ENCODE results near the gene HIPK2.

HIPK2 gene

DNA sequence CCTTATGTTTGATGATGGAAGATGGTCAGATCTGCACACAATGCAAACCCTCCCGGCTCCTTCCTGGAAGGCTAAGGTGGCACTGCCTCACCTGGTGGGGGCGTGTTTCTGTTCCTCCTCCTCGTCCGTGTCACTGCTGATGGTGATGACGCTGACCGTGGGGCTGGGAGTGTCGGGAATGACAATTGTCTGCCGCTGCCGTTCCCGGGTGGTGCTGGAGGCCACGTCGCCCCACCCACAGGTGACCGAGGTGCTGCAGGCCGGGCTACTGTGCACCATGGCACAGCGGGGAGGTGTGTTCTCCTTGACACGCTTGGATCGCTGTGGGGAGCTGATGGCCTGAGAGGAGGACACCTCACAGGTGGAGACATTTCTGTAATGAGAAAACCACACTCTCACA is 181.2 kb downstream of the HIPK2 start:
- no peak for DNase-seq

DNA sequence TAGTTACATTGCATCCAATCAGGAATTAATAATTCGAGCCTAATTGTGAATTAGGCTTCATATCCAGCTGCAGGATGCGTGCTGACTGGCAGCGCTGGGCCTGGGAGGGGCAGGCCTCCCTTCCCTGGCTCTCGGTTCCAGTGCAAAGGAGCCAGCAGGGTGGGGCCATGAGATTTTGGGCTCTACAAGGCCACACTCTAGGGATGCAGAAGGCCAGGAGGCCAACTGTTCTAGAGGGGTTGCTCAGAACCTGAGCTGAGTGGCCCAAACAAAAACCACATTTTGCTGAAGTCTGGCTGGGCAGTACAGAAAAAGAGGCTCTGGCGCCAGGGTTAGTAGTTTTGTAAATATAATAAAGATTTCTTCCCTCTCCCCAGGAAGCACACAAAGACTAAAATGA is 182.0 kb downstream of the HIPK2 start:
- DNase-seq: no peak

DNA sequence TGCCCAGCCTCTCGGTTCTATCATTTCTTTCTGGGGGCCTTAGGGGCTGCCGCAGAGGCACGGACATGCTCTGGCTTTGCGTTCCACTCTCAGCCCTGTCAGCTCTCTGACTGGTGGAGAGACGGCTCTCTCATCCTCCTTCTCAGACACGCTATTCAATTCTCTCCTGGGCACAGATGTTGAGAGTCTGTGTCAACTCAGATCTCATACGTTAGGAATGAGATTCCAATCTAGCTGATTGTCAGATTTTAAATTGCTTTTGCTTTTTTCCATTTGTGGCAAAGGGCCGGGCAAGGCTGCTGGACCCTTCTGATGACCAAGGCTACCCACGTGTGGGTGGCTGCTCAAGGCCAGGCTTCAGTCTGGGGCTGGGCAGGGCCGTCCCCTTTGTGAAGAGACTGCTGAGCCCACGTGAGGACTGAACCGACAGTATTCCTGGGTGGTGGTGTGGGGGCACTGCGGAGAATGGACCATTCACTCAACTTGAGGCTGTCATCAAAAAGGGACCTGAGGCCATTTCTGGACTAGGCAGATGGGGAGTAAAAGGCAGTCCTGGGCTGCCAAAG is 182.8 kb downstream of the HIPK2 start:
- DNase-seq: no peak

DNA sequence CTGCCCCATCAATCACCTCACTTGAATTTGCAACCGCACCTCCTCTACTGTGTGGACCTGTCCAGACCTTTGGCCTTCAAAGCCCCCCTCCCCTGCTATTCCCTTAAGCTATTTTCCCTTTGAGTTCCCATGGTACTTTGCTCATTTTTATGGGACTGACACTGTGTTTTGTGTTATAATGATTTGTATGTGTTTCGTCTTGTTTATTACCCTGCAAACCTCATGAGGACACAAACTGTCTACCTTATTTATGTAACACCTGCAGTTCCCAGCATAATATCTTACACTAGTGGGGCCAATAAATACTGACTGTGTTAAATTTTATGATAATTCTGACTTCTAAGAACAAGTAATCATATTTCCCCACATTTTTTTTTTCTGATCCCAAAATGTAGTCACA is 183.7 kb downstream of the HIPK2 start:
- no peak for DNase-seq

DNA sequence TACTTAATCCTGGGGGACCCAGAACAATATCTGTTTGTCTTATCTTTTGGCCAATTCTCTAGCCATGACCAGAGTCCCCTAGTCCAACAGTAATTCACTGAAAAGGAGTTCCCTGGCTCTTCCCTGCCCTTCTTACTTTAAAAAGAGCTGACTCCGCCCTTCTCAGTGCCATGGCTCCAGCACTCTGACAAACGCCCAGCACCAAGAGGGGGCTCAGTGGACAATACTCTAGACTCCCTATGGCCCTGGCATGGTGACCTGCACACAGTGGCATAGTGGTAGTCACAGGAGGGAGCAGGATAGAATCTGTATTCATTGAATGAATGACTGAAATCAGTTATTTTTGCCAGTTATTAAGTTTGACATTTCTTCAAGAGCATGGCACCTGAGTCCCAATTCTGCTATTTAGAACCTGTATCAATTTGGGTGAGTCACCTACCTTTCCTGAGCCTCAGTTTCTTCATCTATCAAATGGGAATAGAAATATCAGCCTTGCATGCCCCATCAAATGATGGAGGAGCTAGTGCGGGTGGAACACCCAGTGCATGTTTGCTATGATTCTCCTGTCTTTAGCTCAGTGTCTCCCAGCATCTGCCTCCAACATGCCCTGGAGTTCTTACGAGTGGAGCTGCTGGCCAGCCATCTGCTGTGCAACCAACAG is 184.9 kb downstream of the HIPK2 start:
- no peak for DNase-seq

DNA sequence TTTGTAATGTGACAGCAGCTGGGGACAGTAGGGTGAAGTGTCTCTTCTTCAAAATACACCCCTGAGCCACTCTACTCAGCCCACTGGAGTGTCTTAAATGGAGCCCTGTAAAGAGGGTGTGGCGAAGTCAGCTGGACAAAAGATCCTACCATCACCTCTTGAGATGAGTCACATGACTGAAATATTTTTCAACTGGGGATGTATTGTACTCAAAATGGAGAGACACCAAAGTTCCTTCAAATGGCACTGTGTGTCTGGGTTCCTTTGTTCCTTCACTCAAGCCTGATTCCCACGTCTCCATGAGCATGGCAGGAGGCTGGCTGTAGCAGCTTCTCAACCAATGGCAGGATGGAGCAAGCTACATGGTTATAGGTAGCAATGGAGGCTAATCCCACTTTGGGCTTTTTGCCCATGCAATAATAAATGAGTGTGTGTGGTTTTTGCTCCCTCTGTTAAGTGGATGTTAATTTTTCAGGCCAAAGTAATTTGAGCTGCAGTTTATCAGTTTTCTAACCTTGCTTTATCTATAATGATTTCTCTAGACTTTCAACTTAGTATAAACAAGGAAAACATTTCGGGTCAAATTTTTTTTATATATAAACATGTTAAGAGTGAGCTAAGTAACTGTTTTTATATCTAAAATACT is 186.1 kb downstream of the HIPK2 start:
- no peak for DNase-seq

DNA sequence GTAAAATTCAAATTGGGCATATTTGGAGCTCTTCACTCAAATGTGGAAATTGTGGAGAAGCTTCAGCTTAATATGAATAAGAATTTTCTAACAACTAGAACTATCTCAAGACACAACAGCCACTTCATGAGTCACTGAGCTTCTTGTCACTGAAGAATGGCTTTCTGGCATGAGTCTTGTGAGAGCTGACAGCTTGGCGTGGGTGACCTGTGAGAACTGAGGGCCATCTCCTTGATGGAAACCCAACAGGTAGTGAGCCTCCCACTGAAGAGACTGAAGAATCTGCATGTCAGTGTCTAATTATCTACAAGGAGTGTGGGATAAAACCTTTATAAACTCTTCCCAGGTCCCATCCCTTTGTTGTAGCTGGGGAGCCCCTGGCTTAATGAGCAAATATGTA is 188.3 kb downstream of the HIPK2 start:
- peak in 9 of 56 donors; percentile 11 to 55 (median 27) for DNase-seq

DNA sequence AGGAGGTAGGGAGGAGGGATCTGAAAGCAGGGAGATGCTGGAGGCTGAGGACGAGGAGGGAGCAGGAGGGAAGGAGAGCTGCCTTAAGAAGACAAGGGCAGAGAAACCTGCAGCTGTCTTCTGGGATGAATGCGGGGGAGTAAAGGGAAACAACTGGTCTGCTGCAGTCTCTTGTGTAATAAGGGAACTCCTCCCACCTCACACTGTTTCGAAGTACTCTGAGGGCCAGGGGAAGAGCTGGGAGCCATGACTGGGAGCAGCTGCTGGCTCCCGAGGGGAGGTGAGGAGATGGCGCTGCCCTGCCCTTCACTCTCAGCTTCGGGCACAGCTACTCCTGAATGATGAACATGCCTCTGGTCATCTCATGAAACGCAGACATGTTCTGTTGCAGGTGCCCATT is 189.2 kb downstream of the HIPK2 start:
- peak in 2 of 56 donors; percentile 14 to 20 for DNase-seq

DNA sequence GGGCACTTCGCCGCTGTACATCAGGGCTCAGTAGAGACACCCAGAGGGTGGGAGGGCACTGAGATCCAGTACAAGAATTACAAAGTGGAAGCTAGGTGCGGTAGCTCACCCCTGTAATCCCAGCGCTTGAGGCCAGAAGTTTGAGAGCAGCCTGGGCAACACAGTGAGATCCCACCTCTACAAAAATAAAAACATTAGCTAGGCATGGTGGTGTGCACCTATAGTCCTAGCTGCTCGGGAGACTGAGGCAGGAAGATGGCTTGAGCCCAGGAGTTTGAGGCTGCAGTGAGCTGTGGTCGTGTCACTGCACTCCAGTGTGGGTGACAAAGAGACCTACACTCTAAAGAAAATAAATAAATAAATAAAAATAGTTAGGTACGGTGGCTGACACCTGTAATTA is 190.3 kb downstream of the HIPK2 start:
- no peak for DNase-seq

DNA sequence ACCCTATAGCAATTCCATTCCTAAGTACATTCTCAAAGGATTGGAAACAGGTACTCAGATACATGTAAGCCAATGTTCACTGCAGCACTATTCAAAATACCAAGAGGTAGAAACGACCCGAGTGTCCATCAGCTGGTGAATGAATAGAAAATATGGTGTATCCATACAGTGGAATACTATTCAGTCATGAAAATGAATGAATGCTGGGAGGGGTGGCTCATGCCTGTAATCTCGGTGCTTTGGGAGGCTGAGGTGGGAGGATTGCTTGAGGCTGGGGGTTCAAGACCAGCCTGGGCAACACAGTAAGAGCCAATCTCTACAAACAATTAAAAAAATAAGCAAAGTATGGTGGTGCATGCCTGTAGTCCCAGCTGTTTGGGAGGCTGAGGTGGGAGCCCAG is 191.5 kb downstream of the HIPK2 start:
- no peak for DNase-seq

DNA sequence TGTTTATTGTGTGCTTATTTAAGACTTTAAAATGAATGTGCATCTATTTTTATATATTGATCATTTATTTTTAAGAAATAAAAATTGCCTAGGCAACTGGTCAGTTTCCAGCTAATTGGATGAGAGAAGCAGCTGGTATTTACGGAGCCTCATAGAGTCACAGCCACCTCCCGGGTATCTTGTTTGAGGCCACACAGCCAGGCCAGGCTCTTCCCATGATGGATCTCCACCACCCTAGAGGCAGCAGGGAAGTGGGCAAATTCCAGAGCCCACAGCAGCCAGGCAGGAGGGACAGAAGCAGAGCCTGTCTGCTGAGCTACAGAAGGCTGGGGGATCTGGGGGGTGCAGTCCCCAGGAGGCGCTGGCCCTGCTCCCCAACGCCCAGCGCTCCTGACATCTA is 192.8 kb downstream of the HIPK2 start:
- DNase-seq: no peak

DNA sequence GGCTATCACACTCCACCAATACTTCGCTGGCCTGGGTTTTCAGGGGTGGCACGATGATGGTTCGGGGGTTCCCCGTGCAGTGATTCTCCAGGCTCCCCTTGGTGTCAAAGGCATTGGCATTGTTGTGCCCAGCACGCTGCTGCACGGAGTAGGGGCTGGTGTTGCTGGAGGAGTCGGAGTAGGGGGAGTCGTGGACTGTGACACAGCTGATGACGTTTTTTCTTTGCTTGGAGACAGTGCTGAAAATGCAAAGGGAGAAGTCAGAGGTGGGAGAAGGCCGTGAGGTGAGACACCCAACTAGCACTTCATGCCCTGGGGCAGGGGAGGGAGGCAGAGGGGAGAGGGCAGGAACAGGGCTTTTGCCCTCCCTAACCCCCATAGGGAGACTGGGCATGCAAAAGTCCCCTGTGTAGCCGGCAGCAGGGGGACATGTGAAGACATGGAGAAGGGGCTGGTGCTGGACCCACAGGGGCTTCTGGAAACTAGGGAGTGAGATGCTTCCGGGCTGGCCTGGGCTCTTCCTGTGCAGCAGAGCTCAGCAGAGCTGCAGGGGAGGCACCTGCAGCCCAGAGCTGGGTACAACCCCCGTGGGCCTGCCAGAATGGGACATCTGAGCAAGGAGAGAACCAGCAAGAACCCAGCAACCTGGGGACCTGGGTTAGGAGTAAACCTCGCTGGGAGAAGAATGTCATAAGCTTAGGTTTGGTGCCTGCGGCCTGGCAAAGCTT is 193.8 kb downstream of the HIPK2 start:
- no peak for DNase-seq

DNA sequence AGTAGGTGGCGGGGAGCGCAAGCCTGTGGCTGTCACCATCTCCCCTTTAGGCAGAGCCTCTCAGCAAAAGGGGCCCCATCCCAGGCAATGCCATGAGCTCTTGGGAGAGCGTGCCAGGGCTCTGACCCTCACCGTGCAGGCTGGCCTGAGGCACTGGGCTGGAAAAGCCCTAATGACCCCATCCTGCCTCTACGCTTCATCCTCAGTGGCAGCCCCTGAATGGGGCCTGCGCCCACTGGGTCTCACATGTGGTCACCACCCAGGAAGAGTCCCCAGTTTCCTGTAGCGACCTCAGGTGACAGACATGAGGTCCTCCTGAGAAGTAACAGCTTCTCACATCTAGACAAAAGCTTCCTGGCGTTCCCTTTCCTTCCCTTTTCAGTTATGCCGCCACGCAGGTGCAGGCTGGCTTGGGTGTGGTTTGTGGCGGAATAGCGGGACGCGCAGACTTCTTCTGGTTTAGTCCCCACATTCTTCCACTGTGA is 195.1 kb downstream of the HIPK2 start:
- DNase-seq: no peak

DNA sequence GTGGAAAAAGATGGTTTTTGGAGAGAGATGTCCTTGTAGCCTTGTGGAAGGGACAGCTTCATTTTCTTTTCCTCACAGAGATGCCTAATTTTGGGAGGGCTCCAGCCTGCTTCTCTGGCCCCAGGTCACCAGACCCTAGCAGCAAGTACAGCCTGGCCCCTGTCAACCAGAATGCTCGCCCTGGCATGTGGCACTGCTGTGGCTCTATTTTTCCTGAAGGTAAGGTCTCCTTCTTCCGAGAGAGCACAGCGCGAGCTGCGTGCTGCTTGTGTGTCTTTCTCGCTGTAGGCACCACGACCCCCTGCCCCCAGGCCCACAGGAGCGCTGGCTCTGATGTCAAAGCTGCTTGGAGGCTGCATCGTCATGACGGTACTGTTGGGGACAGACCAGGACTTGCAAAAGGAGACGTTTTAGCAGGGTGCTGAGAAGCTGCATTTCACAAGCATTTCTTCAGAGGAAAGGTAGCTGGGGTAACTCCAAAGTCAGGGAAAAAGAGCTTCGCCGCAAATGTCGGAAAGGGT is 195.6 kb downstream of the HIPK2 start:
- DNase-seq: no peak

DNA sequence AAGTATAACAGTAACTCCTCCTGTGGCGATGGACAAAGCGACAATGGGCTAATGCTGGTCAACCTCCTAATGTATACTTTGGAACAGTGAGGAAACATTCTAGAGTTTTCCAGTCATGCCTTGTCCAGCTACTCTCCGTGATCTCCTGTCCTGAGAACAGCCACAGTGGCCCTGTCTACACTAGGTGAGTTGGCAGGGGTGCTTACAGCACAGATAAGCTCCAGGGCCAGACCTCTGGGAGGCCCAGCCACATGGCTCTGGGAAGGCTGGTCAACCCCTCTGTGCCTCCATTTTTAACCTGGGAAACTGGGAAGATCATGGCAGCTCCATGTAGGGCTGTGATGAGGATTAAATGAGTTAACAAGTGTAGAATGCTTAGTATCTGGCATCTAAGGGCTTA is 197.4 kb downstream of the HIPK2 start:
- DNase-seq: no peak

DNA sequence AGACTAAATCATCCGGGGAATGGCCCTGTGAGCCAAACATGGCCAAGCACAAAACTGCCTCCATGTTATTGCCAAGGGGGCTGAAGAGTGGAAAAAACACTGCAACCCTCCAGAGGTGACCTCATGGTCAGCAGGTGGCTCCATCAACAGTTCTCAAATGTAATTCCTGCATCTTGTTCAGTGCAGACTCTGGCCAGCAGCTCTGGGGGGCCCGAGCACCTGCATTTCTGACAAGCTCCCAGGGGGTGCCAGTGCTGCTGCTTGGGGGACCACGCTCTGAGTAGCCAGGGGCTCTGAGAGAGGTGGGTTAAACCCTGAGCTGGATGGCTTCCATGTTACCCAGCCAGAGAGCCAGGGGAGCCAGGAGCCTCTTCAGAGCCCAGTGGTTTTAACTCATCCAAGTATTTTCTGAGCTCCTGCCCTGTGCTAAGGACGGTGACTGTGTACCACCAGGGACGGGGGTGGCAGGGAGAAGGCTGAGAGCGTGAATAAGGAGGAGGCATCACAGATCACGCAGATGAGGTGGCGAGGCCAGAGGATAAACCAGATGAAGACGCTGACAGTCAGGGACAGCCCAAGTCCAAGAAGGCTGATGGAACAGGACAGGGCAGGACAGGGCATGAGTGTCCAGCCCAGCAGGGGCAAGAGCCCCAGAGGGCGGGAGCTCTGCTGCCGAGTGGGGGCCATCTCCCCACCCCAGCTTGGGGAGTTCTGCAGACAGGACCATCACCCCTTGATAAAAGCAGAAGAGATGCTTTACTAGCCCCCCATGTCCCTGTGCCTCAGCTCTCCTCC is 201.4 kb downstream of the HIPK2 start:
- no peak for DNase-seq

DNA sequence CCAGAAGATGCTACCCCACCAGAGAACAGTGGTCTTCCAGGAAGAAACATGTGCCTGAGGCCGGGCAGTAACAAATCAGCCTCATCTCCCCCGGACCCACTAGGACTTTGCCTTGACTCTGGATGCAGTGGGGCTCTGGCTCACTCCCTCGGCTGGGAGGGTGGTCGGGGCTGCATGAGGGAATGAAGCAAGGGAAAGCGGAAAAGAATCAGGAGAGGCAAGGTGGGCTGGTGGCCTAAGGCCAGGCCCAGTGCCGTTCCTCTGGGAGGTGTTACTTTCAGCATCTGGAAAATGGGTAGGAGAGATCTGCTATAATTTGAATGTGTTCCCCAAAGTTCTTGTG is 202.5 kb downstream of the HIPK2 start:
- no peak for DNase-seq

DNA sequence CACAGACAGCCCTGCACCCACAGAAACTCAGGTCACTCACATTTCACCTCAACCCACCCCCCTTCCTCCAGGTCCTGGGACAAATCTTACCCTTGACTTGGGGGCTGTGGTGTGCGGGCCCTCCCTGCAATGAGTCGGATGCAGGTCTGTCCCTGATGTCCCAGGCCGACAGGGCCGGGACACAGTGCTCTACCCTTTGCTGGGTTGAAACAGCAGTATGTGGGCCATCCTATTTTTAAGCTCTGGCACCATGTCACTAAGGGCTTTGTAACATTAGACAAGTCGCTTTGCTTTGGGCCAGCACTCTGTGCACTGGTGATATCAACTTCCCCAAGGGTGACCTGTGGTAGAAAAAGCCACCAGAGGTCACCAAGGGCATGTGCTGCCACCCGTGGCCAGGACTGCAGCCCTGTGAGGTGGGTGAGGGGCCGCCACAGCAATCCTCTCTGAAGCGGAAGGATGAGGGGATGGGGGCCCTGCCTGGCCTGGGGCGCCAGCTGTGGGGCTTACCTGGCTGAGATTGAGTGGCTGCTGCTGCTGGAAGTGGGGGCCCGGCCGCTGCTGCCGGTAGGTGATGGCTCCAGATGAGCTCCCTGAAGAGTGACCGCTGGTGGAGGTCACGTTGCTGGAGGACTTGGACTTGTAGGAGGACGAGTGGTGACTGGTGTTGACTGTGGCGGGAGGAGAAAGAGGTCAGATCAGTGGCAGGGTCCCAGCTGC is 203.0 kb downstream of the HIPK2 start:
- DNase-seq: no peak

DNA sequence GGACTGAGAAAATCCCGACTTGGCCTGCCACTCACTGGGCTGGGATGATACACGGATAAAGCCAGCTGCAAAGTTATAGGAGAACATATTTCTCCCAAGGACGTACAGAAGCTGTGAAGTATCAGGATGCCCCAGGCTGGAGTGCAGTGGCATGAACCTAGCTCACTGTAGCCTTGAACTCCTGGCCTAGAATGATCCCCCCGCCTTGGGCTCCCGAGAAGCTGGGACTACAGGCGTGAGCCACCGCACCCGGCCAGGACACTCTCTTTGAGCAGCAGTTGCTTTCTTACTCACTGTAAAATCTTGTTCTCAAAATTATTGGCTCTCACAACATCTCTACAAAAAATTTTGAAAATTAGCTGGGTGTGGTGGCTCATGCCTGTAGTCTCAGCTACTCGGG is 203.9 kb downstream of the HIPK2 start:
- no peak for DNase-seq

DNA sequence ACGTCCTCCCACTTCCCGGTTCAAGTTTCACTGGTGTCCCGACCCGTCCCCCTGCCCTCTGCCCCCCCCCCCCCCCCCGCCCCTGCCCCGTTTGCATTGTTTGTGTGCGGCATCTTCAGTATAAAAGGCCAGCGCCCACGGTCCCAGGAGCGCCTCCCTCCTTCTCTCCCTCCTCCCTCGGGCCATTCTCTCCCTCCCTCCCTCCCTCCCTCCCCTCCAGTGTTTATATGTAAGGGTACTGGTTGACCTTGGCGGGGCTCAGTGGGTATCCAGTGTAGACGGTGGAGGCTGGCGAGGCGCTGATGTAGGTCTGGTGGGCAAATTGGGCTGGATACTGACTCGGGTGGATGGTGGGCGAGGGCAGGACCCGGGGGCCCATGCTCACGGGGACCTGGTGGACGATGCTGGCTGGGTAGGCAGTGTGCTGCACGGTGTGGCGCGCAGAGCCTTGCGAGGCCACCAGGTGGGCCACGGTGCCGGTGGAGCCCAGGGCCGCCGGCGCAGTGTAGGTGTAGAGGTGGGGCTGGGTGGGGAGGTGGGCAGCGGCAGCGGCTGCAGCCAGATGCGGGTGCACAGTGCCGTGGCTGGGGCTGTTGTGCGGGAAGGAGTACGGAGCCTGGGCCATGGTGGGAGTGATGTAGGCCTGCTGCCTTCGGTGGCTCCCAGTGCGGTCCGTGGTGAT is 205.0 kb downstream of the HIPK2 start:
- no peak for DNase-seq

All from amygdala (tissue), 56 donors.